Measurements from ENCODE around the gene CDH12. TPM values are rescaled to one million over a fixed set of nuclear protein-coding genes. Genes with fewer than 3 reads are reported as not detected.

Gene CDH12
- total RNA-seq, 1 donor from 2014 or later: not detected

- DNase-seq (ENCODE audit: low read depth): no peak
Measured at GRCh38 chr5:21774281-21774680, 1078.9 kb downstream of the CDH12 start.

GRCh38 chr5:21773456-21773855 is 1079.7 kb downstream of the CDH12 start:
- DNase-seq (ENCODE audit: low read depth): no peak

- no peak for DNase-seq (ENCODE audit: low read depth)
Measured at GRCh38 chr5:21765406-21765805, 1087.7 kb downstream of the CDH12 start.

- no peak for DNase-seq (ENCODE audit: low read depth)
Measured at GRCh38 chr5:21739096-21739495, 1114.0 kb downstream of the CDH12 start.

- no peak for DNase-seq (ENCODE audit: low read depth)
Measured at GRCh38 chr5:21723500-21723899, 1129.6 kb downstream of the CDH12 start.

- DNase-seq (ENCODE audit: low read depth): no peak
Measured at GRCh38 chr5:21711866-21712758, 1141.0 kb downstream of the CDH12 start.

GRCh38 chr5:21709770-21710169 is 1143.4 kb downstream of the CDH12 start:
- no peak for DNase-seq (ENCODE audit: low read depth)

GRCh38 chr5:21704974-21705668 is 1148.0 kb downstream of the CDH12 start:
- DNase-seq (ENCODE audit: low read depth): no peak

- no peak for DNase-seq (ENCODE audit: low read depth)
Measured at GRCh38 chr5:21701317-21701716, 1151.8 kb downstream of the CDH12 start.

Measured in myocyte (in vitro differentiated cells).